Measurements from ENCODE around the gene GALNT7. TPM values are rescaled to one million over a fixed set of nuclear protein-coding genes. Genes with fewer than 3 reads are reported as not detected.
"Not testable (repeated sequence)": the region's sequence is repeated elsewhere in the genome, so short reads cannot be mapped to it uniquely, and the experiment has no call there.

Gene GALNT7
- total RNA-seq, 1 experiment from 2014 or later: 15.4 TPM

DNA sequence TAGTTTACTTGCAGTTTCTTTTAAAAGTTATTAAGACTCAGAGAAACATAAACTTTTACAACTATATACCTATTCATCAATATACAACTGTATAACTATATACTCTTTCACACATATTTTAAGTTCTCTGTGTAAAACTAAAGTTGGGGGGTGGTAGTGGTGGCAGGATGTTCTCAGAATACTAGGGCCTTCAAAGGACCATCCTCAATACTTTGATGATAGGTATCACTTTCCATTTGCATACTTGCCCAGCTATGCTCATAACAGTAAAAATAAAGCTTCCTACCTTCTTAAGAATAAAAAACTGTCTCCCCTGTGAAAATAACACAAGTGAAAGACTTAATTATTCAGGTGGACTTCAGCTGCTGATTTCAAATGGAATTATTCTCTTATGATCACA, 2.9 kb upstream of the GALNT7 start:
- DNase-seq (ENCODE audit: low spot score): no peak

GRCh38 chr4:173166491-173166890, 2.1 kb upstream of the GALNT7 start:
- DNase-seq (ENCODE audit: low spot score): no peak

DNA sequence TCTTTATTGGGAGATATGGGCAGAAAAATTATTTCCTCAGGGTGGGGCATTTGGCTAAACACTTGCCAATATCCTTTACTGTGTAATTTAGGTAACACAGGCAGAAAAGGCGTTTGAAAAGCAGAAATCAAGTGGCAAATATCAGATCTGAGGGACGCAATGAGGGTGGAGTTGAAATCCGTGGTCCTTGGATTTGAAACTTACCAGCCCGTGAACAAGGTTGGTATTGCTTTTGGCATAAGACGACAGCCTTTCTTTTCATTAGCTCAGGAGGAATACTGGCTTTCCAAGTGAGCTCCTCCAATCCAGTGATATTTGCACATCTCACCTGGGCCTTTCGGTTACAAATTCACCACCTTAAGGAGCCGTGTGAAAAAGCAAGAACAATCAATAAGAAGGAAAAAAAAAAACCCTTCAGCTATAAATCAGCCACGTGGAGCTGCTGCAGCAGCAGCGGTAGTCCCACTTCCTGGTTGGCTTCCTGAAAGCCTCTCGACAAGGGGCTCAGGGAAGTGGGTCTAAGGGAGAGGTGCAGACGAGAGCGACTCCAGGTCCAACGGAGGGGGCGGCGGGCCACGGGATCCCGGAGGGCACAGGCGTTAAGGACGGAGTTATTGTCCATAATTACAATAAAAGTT, 734 bp upstream of the GALNT7 start:
- DNase-seq (ENCODE audit: low spot score): peak; percentile 76

DNA sequence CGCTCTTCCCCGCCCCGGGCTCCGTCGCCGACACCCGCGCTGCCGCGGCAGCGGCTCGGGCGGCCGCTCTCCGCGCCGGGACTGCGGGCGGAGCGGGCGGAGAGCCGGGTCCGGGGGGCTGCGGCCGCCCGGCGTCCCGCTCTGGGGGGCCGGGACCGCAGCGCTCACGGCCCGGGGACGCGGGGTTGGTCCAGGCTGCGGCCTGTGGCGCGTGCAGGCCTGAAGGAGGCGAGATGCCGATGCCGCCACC, 492 bp downstream of the GALNT7 start:
- peak; percentile 31 for DNase-seq (ENCODE audit: low spot score)

- DNase-seq (ENCODE audit: low spot score): peak; percentile 41
Observed at GRCh38 chr4:173169428-173170181, 994 bp downstream of the GALNT7 start.

DNA sequence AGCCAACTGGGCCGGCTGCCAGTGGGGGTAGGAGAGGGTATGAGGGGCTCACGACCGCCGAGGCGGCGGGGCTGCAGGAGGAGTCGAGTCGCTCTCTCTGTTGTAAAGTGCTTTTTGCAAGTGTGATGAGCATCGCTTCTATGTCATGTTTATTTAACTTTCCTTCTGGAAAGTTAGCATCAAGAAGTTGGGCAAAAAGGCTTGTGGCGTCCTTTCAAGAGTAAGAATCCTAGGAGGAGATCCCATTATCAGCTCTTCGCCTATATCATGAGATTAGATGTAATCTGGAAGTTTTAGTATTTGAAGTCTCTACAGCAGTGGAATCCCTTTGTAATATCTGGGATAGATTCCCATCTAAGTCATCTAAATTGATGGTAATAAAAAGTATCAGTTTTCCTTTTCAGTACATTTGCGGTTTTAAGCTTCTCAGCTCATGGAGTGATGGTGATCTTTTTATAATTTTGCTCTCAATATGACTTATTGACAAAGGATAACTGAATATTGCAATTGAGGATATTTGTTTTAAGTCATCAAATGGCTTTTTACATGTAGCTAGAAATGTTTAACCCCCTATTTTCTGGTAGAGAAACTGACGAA, 1.7 kb downstream of the GALNT7 start:
- DNase-seq (ENCODE audit: low spot score): peak; percentile 7

DNA sequence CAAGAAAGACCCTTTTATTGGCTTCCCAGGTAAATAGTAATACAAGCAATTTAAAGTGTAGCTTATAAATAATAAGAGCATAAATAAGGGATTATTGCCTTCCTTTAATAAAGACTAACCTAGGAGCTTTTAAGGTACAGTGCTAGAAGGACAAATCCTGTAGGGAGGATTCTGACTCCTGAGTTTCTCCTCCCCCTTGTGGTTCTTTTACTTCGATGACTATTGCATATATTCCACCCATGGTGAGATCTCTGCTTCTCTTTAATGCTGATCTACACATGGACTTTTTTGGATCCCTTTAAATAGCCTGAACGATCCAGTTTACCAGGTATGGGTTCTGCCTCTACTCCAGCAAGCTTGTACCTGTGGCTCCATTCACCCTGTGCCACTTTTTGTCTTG, 2.5 kb downstream of the GALNT7 start:
- DNase-seq (ENCODE audit: low spot score): peak; percentile 61

GRCh38 chr4:173171987-173172386, 3.4 kb downstream of the GALNT7 start:
- DNase-seq (ENCODE audit: low spot score): no peak

DNA sequence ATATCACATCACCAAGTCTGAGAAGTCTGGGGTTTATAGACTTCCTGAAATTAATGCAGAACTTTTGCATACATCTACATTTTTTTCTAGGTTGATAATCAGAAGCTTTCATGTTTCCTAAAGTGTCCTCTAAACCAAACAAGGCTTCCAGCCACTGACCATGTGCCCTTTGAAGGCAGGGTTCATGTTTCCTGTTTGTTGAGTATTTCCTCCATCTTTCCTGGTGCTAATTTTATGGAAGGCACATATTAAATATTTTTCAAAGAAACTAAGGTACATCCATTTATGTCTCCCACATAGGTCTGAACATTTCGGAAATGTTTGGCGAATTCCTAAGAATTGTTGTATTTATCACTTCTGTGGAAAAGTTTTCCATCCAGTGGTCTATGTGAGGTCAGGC, 5.6 kb downstream of the GALNT7 start:
- DNase-seq (ENCODE audit: low spot score): no peak

DNA sequence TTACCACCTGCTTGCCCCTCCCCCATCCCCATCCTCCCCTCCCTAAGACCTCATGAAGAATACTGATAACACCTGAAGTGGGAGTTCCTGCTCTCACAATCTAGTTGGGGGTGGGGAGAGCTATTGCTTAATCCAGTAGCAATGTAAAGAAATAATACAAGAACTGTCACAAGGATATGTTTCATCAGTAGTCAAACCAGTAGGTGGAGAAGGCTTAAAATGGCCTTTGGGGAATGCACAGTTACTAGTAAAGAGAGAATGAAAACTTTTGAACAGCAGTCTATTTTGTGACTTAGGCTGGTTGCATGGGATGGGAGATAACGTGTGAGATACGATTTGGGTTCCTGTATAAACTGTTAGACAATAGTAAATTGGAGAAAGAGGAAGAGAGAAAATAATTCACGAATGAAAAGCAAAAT, 6.0 kb downstream of the GALNT7 start:
- DNase-seq (ENCODE audit: low spot score): no peak

- no peak for DNase-seq (ENCODE audit: low spot score)
Observed at GRCh38 chr4:173176010-173176409, 7.4 kb downstream of the GALNT7 start.

GRCh38 chr4:173177232-173177631, 8.6 kb downstream of the GALNT7 start:
- no peak for DNase-seq (ENCODE audit: low spot score)

- DNase-seq (ENCODE audit: low spot score): no peak
Observed at GRCh38 chr4:173178144-173178543, 9.5 kb downstream of the GALNT7 start.

DNA sequence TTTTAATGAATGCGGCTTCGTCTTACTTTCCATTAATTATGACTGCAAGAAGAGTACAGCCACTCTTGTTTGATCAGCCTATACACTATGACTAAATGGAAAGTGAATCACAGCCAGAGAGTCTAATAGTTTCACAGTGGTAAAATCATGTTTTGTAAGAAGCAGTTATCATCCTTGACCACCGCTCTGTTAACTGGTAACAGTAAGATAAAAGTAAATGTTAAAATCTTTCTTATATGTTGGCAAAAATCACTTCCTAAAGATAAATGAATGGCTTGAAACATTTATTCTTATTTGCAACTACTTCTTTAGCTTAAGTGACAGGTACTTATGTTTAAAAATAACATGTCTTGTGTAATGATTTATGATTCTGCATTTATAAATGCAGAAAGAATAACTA, 13.2 kb downstream of the GALNT7 start:
- no peak for DNase-seq (ENCODE audit: low spot score)

DNA sequence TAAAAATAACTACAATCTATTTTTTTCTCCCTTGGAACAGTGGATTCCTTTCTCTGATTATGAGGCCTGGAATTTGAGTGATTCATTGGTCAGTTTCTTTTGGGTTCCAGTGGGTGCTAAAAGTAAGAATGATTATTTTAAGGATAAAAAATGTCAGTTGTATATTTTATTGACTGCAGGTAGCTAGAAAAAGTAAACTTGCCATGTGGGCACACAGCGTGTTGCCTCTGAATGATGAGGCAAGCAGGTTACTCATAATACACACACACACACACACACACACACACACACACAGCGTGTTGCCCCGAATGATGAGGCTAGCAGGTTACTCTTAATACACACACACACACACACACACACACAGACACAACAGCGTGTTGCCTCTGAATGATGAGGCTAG, 13.8 kb downstream of the GALNT7 start:
- no peak for DNase-seq (ENCODE audit: low spot score)

GRCh38 chr4:173183659-173184247, 15.1 kb downstream of the GALNT7 start:
- not testable (repeated sequence) for DNase-seq (ENCODE audit: low spot score)

GRCh38 chr4:173185847-173186510, 17.4 kb downstream of the GALNT7 start:
- DNase-seq (ENCODE audit: low spot score): no peak

- no peak for DNase-seq (ENCODE audit: low spot score)
Observed at GRCh38 chr4:173187732-173188131, 19.1 kb downstream of the GALNT7 start.

GRCh38 chr4:173188648-173189047, 20.0 kb downstream of the GALNT7 start:
- DNase-seq (ENCODE audit: low spot score): no peak

GRCh38 chr4:173189117-173189693, 20.6 kb downstream of the GALNT7 start:
- DNase-seq (ENCODE audit: low spot score): no peak

- DNase-seq (ENCODE audit: low spot score): peak; percentile 45
Observed at GRCh38 chr4:173191623-173192041, 23.0 kb downstream of the GALNT7 start.

Data from HT-29 (cell line).